Skeletal muscle cell (primary cell): ENCODE measurements around the gene SCN9A.
"Not testable (repeated sequence)": the region's sequence is repeated elsewhere in the genome, so short reads cannot be mapped to it uniquely, and the experiment has no call there.

Experiments
- DNase-seq: peaks from one replicate; pipeline ENCODE4 v3.0.0-alpha.2; 2010; ENCODE audit warnings: low read depth
- H3K4me3 ChIP-seq: 2 replicates; pipeline ENCODE4 v1.5.1; 2011; ENCODE audit warnings: low read depth, mild to moderate bottlenecking, control low read depth, low read length, moderate library complexity

The SCN9A gene

DNA sequence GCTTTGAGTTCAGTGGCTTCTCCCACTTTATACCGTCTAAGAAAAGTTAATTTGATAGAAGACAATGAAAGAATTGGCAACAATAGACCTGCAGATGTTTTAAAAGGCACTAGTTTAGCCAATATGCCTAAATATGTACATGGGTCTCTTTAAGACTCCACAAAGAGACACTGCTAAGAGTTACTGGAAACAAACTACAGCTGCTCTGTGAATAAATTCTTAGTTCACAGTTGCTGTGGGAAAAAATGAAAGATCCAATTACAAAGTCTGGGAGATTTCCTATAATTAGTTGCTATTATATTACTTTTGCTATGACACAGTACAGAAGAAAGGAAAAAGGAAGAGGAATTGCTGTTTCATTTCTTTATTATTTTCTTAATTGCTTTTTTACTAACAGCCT lies 34.3 kb downstream of the SCN9A start:
- H3K4me3 ChIP-seq, result no peak overlapping the region
- DNase-seq, result no peak

DNA sequence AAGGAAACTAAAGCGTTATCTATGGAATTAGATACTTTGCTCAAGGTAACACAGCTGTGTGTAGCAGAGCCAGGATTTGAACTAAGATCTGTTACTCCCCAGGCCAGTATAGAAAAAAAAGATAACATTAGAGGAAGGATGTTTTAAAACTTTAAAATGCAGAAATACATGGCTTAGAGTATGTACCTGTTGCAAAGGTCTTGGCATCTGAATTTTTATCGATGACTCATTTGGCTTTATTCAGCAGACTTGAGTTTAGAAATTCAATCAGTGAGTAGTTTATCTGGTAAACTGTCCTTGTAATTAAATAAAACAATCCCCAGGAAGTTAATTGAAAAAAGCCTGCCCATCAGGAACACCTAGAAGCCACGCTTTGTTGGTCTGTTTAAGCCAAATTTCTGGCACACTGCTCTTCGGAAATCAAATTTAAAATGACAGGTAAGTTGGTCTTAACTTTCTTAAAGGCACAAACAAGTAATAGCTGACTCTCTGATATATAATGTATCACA lies 36.9 kb downstream of the SCN9A start:
- H3K4me3 ChIP-seq, result no peak overlapping the region
- no peak for DNase-seq

DNA sequence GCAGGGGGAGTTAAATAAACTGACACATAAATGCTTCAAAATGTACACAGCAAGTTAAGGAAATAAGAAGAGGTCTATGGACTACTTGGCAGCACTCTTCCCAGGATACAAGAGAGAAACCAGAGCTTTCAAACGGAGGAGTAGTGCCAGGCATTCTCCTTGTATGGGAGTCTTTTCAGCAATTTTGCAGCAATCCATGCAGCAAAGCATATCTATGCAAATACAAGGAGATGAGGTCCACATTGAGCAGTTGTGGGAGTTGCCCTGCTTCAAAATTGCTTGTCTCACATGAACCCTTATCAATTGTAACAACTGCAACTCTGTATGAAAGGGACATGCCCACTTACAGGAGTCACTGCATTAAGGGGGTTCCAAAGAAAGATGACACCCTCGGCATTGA lies 37.8 kb downstream of the SCN9A start:
- no peak for DNase-seq
- no peak overlapping the region for H3K4me3 ChIP-seq

DNA sequence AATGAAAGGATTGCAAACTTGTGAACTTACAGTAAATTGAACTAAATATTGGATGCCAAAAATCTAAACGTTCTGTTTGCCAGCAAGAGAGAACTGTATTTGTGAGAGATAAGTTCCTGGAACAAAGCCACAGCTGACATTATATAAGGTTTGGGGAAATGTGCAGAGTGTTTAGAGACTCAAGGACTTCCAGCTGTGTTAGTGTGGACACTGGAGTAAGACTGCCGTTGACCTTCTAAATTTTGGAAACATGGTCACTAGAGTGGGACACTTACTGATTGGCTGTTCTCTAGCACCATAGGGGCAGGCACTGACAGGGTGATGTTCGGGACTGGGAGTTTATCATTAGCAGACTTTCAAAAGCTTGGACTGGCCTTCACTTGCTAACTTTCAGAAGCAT lies 40.5 kb downstream of the SCN9A start:
- H3K4me3 ChIP-seq, result no peak overlapping the region
- no peak for DNase-seq

DNA sequence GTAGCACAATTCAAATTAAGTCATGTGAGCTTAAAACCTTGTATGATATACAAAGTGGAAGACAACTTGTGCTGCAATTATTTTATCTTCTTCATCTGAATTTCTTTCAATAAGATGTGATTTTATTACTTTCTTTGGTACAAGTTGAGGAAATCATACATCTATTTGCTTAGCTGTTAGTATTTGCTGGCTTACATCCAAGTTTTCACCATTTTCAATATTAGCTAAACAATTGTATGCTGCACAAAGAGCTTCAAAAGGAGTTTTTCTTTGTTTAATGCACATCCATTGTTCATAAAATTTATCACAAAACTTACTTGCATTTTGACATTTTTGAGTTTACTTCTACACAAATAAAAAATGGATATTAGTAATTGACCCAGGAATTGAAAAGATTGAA lies 40.9 kb downstream of the SCN9A start:
- no peak for DNase-seq

DNA sequence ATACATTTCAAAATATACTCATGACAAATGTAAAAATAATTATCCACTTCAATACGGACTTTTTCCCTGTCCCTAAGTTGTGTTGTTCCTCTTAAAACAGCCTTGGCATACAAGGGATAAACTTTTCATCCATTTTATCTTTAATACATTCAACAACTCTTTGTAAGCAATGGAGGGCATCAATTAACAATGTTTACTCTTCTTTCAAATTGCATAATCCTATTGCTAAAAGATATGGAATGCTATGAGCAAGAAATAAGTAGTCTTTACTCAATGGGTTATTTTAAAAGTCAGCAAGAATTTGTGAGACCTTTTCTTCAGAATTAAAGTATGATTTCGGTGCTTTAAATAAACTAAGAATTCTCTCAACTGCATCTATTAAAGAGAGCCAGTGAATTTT lies 41.9 kb downstream of the SCN9A start:
- H3K4me3 ChIP-seq, result no peak overlapping the region
- no peak for DNase-seq

More for the DNA sequence above, 40.9 kb downstream of the SCN9A start:
- no peak overlapping the region for H3K4me3 ChIP-seq

DNA sequence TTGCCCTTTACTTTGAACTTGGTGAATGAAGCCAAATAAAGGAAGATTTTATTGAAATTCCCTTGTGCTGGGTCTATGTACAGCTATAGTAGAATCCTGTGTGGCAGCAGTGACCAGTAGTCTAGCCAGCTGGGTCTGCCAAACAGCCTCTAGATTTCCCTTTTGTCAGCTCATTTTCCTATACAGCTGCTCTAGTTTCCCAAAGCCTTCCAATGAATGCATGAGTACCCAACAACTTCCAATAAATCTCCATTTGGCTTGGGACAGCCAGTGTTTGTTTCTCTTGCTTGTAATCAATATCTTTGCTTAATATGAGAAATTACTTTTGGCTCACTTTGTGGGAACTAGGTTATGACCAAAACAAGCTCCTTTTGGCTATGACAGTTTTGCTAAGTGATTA lies 43.6 kb downstream of the SCN9A start:
- no peak for DNase-seq
- no peak overlapping the region for H3K4me3 ChIP-seq

DNA sequence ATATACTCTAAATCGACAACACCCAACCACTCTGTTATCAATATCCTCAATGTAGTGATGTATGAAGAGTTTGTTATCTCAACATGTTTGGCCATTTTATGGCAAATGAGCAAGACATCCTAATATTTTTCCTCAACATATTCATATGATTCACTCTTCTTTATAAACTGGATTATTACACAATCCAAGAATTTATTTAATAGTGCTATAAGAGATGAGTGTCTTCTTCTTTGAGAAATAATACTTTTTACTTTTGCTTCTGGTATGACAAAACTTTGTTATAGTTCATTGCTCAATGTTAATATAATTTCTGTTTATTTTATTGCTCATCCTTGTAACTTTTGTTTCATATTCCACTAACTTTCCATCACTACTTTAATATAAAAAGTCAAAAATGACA lies 44.3 kb downstream of the SCN9A start:
- DNase-seq, result no peak

DNA sequence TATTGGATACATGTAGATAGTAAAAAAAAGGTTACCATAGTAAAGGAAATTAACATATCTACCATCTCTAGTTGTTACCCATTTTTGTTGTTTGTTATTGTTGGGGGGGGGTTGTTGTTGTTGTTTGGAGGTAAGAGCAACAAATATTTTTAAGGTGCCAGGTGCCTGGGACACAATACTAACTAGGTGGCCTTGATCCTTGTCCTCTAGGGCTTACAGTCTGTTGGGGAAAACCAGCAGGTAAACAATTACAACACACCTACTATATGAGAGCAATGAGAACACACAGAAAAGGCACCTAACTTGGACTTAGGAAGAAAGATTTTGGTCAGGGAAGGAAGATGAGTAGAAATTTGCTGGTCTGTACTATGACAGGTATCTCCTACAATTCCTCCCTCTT lies 46.3 kb downstream of the SCN9A start:
- no peak overlapping the region for H3K4me3 ChIP-seq
- DNase-seq, result no peak

More for the DNA sequence above, 44.3 kb downstream of the SCN9A start:
- H3K4me3 ChIP-seq, result no peak overlapping the region

DNA sequence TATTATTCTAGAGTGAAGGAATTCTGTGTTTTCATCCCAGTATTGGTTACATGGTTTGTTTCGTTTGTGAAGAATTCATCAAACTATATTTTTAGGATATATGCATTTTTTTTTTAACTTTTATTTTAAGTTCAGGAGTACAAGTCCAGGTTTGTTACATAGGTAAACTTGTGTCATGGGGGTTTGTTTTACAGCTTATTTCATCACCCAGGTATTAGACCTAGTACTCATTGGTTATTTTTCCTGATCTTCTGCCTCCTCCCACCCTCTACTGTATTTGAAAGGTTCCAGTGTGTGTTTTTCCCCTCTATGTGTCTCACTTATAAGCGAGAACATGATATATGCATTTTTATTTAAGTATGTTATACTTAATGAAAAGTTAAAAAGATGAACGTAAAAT lies 47.6 kb downstream of the SCN9A start:
- no peak overlapping the region for H3K4me3 ChIP-seq
- no peak for DNase-seq

DNA sequence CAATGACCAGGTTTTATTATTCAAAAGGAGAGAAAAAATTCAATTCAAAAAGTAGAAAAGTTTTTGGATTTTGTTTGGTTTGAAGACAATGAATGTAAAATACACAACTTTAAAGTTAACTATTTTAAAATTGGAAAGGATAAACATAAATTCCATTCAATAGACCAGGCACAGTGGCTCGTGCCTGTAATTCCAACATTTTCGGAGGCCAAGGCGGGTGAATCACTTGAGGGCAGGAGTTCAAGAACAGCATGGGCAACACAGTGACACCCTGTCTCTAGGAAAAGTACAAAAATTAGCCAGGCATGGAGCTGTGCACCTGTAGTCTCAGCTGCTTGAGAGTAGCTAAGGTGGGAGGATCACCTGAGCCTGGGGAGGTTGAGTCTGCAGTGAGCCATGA lies 54.7 kb downstream of the SCN9A start:
- no peak for DNase-seq
- H3K4me3 ChIP-seq, result no peak overlapping the region

DNA sequence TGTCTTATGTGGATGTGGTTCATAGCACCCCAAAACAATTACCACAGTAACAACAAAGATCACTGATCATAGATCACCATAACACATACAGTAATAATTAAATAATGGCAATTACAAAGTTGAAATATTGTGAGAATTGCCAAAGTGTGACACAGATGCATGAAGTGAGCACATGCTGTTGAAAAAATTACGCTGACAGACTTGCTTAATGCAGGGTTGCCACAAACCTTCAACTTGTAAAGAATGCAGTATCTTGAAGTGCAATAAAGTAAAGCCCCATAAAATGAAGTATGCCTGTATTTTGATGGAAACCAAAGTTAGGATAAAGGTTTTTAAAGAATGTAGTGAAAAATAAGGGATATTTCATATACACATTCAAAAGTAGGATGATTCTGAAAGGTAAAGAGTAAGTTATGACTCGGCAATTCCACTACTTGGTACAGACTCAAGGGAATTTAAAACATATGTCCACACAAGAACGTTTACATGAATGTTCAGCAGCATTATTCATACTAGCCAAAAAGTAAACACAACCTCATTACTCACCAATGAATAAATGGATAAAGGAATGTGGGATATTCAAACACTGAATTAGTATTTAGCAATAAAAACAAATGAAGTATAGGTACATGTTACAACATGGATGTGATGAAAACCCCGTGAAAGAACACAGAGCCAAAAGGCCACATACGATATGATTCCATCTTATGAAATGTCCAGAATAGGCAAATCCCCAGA lies 61.6 kb downstream of the SCN9A start:
- peak; percentile 90 for DNase-seq
- no peak overlapping the region for H3K4me3 ChIP-seq

DNA sequence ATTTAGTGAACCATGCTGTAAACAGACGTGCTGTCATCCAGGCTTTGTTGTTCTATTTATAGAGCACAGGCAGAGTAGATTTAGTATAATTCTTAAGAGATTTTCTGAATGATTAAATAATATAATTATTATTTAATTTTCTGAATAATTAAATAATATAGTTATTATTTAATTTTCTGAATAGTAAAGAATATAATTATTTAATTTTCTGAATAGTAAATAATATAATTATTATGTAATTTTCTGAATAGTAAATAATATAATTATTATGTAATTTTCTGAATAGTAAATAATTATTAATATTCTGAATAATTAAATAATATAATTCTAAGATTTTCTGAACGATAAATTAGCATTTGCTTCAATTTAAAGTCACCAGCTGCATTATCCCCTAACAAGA lies 62.9 kb downstream of the SCN9A start:
- DNase-seq, H3K4me3 ChIP-seq: not testable (repeated sequence)

DNA sequence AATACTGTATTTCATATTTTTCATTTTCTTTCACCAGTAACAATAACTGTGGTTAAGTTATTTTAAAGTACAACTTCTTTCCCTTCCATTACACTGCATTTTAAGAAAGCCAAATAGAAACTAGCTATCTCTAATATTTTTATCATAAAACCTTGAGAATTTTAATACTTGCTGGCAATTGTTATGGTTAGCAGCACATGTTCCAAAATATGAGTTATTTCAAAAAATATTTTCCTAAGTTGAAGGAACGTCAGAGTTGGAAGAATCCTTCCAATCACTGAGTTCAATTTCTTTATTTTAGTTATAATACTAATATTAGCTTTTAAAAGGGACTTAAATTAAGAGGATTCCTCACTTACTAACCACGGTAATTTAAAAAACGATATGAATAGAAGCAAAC lies 68.4 kb downstream of the SCN9A start:
- H3K4me3 ChIP-seq, result no peak overlapping the region
- no peak for DNase-seq

DNA sequence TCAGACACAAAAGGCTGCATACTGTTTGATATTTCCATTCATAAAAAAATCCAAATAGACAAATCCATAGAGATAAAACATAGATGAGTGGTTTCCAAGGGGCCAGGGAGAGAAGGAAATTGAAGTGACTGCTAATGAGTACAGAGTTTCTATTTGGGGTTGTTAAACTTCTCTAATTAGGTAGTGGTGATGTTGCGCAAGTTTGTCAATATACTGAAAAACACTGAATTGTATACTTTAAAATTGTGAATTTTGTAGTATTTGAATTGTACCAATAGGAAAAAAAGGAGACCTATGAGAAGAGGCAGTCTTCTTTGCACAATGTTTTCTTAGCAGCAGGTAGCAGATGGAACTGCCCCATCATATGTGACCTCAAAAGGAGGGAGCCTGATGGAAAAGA lies 71.1 kb downstream of the SCN9A start:
- no peak for DNase-seq
- H3K4me3 ChIP-seq, result no peak overlapping the region

DNA sequence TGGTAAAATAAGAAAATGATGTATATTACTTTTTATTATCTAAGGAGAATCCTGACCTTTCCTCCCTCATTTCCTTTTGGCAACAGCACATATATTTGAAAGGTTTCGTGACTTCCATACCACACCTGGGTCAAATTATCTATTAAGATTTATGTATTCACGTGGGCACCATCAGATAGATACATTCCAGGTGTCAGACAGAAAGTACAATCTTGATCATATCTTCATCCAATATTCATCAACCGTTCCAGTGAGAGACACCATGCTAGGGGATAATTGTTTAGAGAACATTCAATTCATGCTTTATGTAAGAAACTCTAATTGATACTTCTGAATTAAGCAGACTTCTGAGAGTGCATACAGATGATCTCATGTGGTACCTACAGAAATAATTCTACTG lies 73.7 kb downstream of the SCN9A start:
- DNase-seq, result no peak
- no peak overlapping the region for H3K4me3 ChIP-seq

DNA sequence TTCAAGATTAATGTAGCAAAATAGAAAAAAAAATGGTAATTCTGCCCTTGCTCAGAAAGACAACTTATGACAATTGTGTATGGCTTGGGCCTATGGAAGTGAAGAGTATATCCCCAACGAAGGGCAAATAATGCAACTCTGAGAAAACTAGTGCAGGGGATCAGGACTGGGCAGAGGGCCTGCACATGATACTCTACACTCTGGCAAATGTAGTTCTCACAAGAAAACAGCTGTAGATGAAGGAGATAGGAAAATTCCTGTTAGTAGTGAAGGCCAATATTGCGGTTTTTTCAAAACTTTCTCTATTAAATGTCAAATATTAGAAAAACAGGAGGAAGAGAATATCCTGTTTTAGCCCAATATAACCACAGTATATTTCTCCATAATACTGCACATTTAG lies 77.8 kb downstream of the SCN9A start:
- H3K4me3 ChIP-seq, result no peak overlapping the region
- no peak for DNase-seq

DNA sequence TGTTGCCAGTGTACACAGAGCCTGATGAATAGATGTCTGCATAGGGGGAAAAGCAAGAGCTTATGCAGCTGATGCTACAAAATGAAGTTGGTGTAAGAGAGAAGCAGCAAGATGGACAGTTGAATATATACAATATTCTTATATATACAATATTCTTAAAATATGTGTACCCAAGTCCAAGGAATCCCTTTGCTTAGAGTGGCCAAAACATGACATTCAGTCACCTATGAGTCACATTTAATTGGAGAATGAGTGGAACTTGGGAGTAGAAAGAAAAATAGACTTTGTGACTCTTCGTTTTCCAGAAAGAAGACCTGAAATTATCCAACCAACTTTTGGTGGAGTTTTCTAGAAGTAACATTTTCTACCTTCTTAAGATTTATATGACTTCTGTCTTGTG lies 81.8 kb downstream of the SCN9A start:
- DNase-seq, result no peak
- H3K4me3 ChIP-seq, result no peak overlapping the region

DNA sequence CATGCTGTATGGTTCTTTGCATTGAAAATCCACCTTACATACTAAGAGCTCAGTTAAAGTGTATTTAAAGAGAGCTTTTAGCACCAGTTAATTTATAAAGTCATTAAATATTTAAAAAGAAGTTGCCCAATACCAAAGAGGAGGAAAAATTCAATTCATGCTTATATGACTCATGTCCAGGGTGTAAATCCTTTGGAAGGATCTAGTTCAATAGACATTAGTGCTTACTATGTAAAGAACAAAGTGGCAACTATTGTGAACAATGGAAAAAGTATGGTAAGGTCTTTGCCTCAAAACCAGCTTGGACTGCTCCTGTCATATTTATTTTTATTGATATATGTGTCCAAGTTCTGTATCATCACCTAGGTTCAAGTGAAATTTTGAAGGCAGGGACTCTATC lies 90.5 kb downstream of the SCN9A start:
- DNase-seq, result no peak
- H3K4me3 ChIP-seq, result no peak overlapping the region

DNA sequence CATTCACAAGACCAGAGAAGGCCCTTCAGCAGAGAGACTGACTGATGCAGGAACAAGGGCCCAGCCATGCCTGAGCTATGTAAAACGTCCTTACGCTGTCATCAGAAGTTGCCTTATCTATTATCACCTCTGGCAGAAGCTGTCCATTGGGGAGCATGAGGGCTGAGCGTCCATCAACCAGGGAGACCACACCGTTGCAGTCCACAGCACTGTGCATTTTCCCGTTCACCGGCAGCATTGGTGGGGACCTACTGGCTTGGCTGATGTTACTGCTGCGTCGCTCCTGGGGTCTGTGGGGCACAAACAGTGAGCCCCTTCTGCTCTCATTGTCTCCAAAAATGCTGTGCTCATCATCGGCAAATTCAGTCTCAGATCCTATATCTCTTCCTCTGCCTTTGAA lies 91.4 kb downstream of the SCN9A start:
- no peak overlapping the region for H3K4me3 ChIP-seq
- no peak for DNase-seq

DNA sequence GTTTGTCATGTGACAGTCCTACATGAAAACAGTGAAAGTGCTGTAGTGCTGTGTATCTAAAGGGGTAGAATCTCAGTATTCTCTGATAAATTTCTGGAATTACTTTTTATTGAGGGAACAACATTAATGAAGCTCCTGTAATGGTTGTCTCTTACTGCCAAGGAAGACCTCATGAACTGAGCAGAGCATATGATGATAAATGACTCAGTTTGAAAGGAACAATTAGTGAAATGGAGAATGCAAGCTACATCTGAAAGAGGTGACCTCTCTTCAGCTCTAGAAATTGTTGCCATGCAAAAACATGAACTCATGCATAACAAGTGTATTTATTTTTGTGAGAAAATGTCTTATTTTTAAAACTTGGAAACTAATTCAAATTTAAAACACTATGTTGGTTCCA lies 93.6 kb downstream of the SCN9A start:
- no peak overlapping the region for H3K4me3 ChIP-seq
- no peak for DNase-seq

DNA sequence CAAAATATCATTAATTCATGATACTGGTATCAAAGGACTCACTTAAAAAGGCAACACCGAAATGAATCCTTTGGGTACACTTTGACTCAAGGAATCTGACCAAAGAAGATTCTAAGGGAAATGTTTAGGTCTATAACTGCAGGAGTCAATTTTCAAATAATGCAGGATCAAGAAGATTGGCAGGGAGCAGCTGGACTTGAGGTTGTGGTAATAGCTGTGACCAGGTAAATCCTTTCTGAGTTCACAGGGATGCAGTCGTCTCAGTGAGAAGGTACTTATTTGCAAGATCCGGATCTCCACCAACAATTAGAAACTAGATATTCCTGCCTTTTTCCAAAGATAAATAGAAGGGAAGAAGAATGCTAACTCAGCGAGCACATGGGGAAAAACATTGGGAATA lies 96.9 kb downstream of the SCN9A start:
- DNase-seq, result no peak
- H3K4me3 ChIP-seq, result no peak overlapping the region
